ENCODE measurements around the gene ZNF280B.

Gene ZNF280B

DNA sequence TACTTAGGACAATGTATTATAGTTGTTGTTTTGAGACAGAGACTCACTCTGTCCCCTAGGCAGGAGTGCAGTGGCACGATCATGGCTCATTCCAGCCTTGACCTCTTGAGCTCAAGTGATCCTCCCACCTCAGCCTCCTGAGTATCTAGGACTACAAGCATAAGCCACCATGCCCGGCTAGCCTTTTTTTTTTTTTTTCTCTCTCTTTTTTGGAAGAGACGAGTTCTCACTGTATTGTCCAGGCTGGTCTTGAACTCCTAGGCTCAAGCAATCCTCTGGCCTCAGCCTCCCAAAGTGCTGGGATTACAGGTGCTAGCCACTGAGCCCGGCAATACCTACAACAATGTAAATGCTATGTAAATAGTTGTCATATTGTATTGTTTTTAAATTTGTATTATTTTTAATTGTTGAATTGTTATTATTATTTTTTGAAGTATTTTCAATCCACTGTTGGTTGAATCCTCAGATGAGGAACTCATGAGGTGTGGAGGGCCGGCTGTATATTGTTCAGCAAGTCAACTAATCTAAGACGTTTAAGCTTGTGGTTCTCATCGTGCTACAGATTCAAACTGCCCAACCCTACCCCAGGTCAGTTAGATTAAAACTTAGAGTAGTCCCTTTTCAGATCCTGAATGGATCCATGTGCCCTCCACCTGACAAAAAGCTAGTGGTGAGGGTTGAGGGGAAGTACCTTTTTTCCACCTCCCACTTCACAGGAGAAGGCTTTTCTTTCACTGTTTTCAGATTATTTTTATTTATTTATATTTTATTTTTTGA, 23.4 kb upstream of the ZNF280B start:
- Histone ChIP-seq H3K9ac (ENCODE audit: low read depth, low read length) (no peak overlapping the region), H3K4me2 (ENCODE audit: insufficient read depth, low read length) (no peak overlapping the region), H3K4me3 (ENCODE audit: low read depth in 1 of 2, low read length in 2 of 2) (no peak overlapping the region), H3K36me3 (ENCODE audit: insufficient read depth, low read length) (no peaks in the 10 kb centered on the region), H3K9me3 (ENCODE audit: insufficient read depth, low read length, severe bottlenecking) (no peaks in the 10 kb centered on the region), H3K79me2 (ENCODE audit: insufficient read depth, low read length) (no peaks in the 10 kb centered on the region), H4K20me1 (ENCODE audit: insufficient read depth, low read length) (no peaks in the 10 kb centered on the region), H3K27me3 (ENCODE audit: insufficient read depth, low read length, poor library complexity) (no peaks in the 10 kb centered on the region), H2AFZ (ENCODE audit: low read depth, low read length) (no peak overlapping the region), H3K4me1 (ENCODE audit: insufficient read depth, low read length) (no peaks in the 10 kb centered on the region), H3K27ac (ENCODE audit: low read length) (no peak overlapping the region)
- no peak for ATAC-seq (ENCODE audit: insufficient read depth, low read depth)
- no peak for DNase-seq
- TF ChIP-seq EZH2 (IDR thresholded peaks at IDR 0.05; ENCODE audit: borderline replicate concordance, low read depth, low read length, severe bottlenecking) (no peak), CTCF (IDR thresholded peaks at IDR 0.05; ENCODE audit: borderline replicate concordance, extremely low read depth, low read length, poor library complexity, severe bottlenecking) (no peak)

- H3K9ac ChIP-seq (ENCODE audit: low read depth, low read length): no peak overlapping the region
- no peak for DNase-seq
- H3K9me3 ChIP-seq (ENCODE audit: insufficient read depth, low read length, severe bottlenecking): no peaks in the 10 kb centered on the region
- H3K4me1 ChIP-seq (ENCODE audit: insufficient read depth, low read length): no peaks in the 10 kb centered on the region
- H4K20me1 ChIP-seq (ENCODE audit: insufficient read depth, low read length): no peaks in the 10 kb centered on the region
- no peak overlapping the region for H2AFZ ChIP-seq (ENCODE audit: low read depth, low read length)
- no peak overlapping the region for H3K4me3 ChIP-seq (ENCODE audit: low read depth in 1 of 2, low read length in 2 of 2)
- no peak for ATAC-seq (ENCODE audit: insufficient read depth, low read depth)
- H3K27me3 ChIP-seq (ENCODE audit: insufficient read depth, low read length, poor library complexity): no peaks in the 10 kb centered on the region
- no peak overlapping the region for H3K27ac ChIP-seq (ENCODE audit: low read length)
- H3K4me2 ChIP-seq (ENCODE audit: insufficient read depth, low read length): no peak overlapping the region
- no peaks in the 10 kb centered on the region for H3K36me3 ChIP-seq (ENCODE audit: insufficient read depth, low read length)
- H3K79me2 ChIP-seq (ENCODE audit: insufficient read depth, low read length): no peaks in the 10 kb centered on the region
- TF ChIP-seq CTCF (IDR thresholded peaks at IDR 0.05; ENCODE audit: borderline replicate concordance, extremely low read depth, low read length, poor library complexity, severe bottlenecking) (no peak), EZH2 (IDR thresholded peaks at IDR 0.05; ENCODE audit: borderline replicate concordance, low read depth, low read length, severe bottlenecking) (no peak)
These were observed 20.2 kb upstream of the ZNF280B start for GRCh38 chr22:22528780-22529179.

DNA sequence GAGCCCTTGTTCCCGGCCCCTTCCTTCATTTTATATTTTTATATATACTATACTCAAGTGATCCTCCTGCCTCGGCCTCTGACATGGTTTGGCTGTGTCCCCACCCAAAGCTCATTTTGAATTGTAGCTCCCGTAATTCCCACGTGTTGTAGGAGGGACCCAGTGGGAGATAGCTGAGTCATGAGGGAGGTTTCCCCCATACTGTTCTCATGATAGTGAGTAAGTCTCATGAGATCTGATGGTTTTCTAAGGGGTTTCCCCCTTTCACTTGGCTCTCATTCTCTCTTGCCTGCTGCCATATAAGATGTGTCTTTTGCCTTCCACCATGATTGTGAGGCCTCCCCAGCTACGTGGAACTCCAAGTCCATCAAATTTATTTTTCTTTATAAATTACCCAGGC, 18.8 kb upstream of the ZNF280B start:
- Histone ChIP-seq H3K9me3 (ENCODE audit: insufficient read depth, low read length, severe bottlenecking) (no peaks in the 10 kb centered on the region), H3K4me2 (ENCODE audit: insufficient read depth, low read length) (no peak overlapping the region), H3K4me1 (ENCODE audit: insufficient read depth, low read length) (no peaks in the 10 kb centered on the region), H3K79me2 (ENCODE audit: insufficient read depth, low read length) (no peaks in the 10 kb centered on the region), H4K20me1 (ENCODE audit: insufficient read depth, low read length) (no peaks in the 10 kb centered on the region), H2AFZ (ENCODE audit: low read depth, low read length) (no peak overlapping the region), H3K27me3 (ENCODE audit: insufficient read depth, low read length, poor library complexity) (no peaks in the 10 kb centered on the region), H3K9ac (ENCODE audit: low read depth, low read length) (no peak overlapping the region), H3K36me3 (ENCODE audit: insufficient read depth, low read length) (no peaks in the 10 kb centered on the region), H3K27ac (ENCODE audit: low read length) (no peak overlapping the region), H3K4me3 (ENCODE audit: low read depth in 1 of 2, low read length in 2 of 2) (no peak overlapping the region)
- DNase-seq: no peak
- no peak for ATAC-seq (ENCODE audit: insufficient read depth, low read depth)
- TF ChIP-seq CTCF (IDR thresholded peaks at IDR 0.05; ENCODE audit: borderline replicate concordance, extremely low read depth, low read length, poor library complexity, severe bottlenecking) (no peak), EZH2 (IDR thresholded peaks at IDR 0.05; ENCODE audit: borderline replicate concordance, low read depth, low read length, severe bottlenecking) (no peak)

Measured in DND-41 (cell line).